Astrocyte (in vitro differentiated cells and primary cell): ENCODE data around the gene EMX1. TPM values are rescaled to one million over a fixed set of nuclear protein-coding genes. Genes with fewer than 3 reads are reported as not detected.

ENCODE experiments used
- DNase-seq: peaks from one replicate; pipeline ENCODE4 v3.0.0-alpha.2; 2010; ENCODE audit warnings: low read depth
- FAIRE-seq: peaks from 2 replicates; lab custom pipeline; 2011; peaks lifted over from hg19 to GRCh38; lab: Jason Lieb, UNC
- H2AFZ ChIP-seq: 2 replicates; pipeline ENCODE4 v1.6.0; 2012; ENCODE audit warnings: low read depth, low read length, inconsistent platforms
- H3K27ac ChIP-seq: 2 replicates; pipeline ENCODE4 v1.5.1; 2011; ENCODE audit warnings: low read depth, low read length, inconsistent platforms
- H3K27me3 ChIP-seq: 2 replicates; pipeline ENCODE4 v1.6.0; 2011; ENCODE audit warnings: low read length, inconsistent platforms; ENCODE audit not compliant: insufficient read depth
- H3K36me3 ChIP-seq: 2 replicates; pipeline ENCODE4 v1.5.1; 2011; ENCODE audit warnings: low read length, inconsistent platforms; ENCODE audit not compliant: insufficient read depth
- H3K4me1 ChIP-seq: 2 replicates; pipeline ENCODE4 v1.5.1; 2011; ENCODE audit warnings: low read length, inconsistent platforms; ENCODE audit not compliant: insufficient read depth
- H3K4me2 ChIP-seq: 2 replicates; pipeline ENCODE4 v1.6.0; 2012; ENCODE audit warnings: low read length, inconsistent platforms
- H3K4me3 ChIP-seq: 2 replicates; pipeline ENCODE4 v1.5.1; 2011; ENCODE audit warnings: low read depth, mild to moderate bottlenecking, low read length, inconsistent platforms; ENCODE audit not compliant: insufficient read depth
- H3K79me2 ChIP-seq: 2 replicates; pipeline ENCODE4 v1.6.0; 2012; ENCODE audit warnings: mild to moderate bottlenecking, low read length, inconsistent platforms; ENCODE audit not compliant: insufficient read depth
- H3K9ac ChIP-seq: 2 replicates; pipeline ENCODE4 v1.6.0; 2012; ENCODE audit warnings: mild to moderate bottlenecking, low read length, inconsistent platforms
- H3K9me3 ChIP-seq: 2 replicates; pipeline ENCODE4 v1.5.1; 2012; ENCODE audit warnings: low read depth, mild to moderate bottlenecking, low read length, inconsistent platforms; ENCODE audit not compliant: insufficient read depth
- H4K20me1 ChIP-seq: 2 replicates; pipeline ENCODE4 v1.6.0; 2012; ENCODE audit warnings: low read length, inconsistent platforms; ENCODE audit not compliant: insufficient read depth
- H3K27ac Mint-ChIP-seq: one replicate; pipeline ENCODE4 v1.8.0; 2021; ENCODE audit warnings: mild to moderate bottlenecking, mixed read lengths; ENCODE audit not compliant: unreplicated experiment
- H3K27me3 Mint-ChIP-seq: one replicate; pipeline ENCODE4 v1.8.0; 2021; ENCODE audit warnings: low read depth, mixed read lengths; ENCODE audit not compliant: unreplicated experiment
- H3K36me3 Mint-ChIP-seq: one replicate; pipeline ENCODE4 v1.8.0; 2021; ENCODE audit warnings: low read depth, mixed read lengths; ENCODE audit not compliant: unreplicated experiment
- H3K4me1 Mint-ChIP-seq: one replicate; pipeline ENCODE4 v1.8.0; 2021; ENCODE audit warnings: low read depth, mixed read lengths; ENCODE audit not compliant: unreplicated experiment
- H3K4me3 Mint-ChIP-seq: one replicate; pipeline ENCODE4 v1.8.0; 2021; ENCODE audit warnings: mild to moderate bottlenecking, moderate library complexity, mixed read lengths; ENCODE audit not compliant: unreplicated experiment
- H3K9me3 Mint-ChIP-seq: one replicate; pipeline ENCODE4 v1.8.0; 2021; ENCODE audit warnings: mild to moderate bottlenecking, mixed read lengths; ENCODE audit not compliant: unreplicated experiment
- CTCF ChIP-seq: IDR thresholded peaks from 2 replicates; pipeline ENCODE4 v1.5.1; 2011; ENCODE audit warnings: low read depth, mild to moderate bottlenecking, inconsistent platforms, low read length, moderate library complexity; ENCODE audit not compliant: insufficient read depth
- EZH2 ChIP-seq: IDR thresholded peaks from 2 replicates; pipeline ENCODE4 v1.6.1; 2012; ENCODE audit warnings: mild to moderate bottlenecking, low read length, inconsistent platforms; ENCODE audit not compliant: insufficient read depth
- total RNA-seq: library from RNA; stranded (reverse); gene quantifications from 2 replicates; pipeline ENCODE4 v1.2.1, GENCODE V29; 2021

EMX1 gene
- total RNA-seq, 1 donor from 2014 or later: 0.48 TPM

GRCh38 chr2:72984172-72984671, 66.9 kb downstream of the EMX1 start:
- Mint-ChIP-seq H3K4me3 (no peak overlapping the region), H3K27ac (no peak overlapping the region), H3K27me3 (no peaks in the 10 kb centered on the region), H3K36me3 (peaks cover 20% of the 10 kb centered on the region), H3K4me1 (peaks cover 20% of the 10 kb centered on the region), H3K9me3 (peaks cover 1% of the 10 kb centered on the region)
- Histone ChIP-seq H3K27ac (no peak overlapping the region), H2AFZ (no peak overlapping the region), H3K4me1 (peaks cover 7% of the 10 kb centered on the region), H3K79me2 (no peaks in the 10 kb centered on the region), H3K36me3 (no peaks in the 10 kb centered on the region), H3K27me3 (no peaks in the 10 kb centered on the region), H3K4me2 (no peak overlapping the region), H4K20me1 (peaks cover 11% of the 10 kb centered on the region), H3K9me3 (no peaks in the 10 kb centered on the region), H3K9ac (no peak overlapping the region), H3K4me3 (no peak overlapping the region)
- no peak for DNase-seq
- FAIRE-seq: no peak
- TF ChIP-seq EZH2 (no peak), CTCF (no peak)

Other genes with a start within 250 kb of the EMX1 start
- gene EXOC6B, start 91.5 kb upstream of the EMX1 start, total RNA-seq: 26.2 and 31.8 TPM in 2 replicates
- gene SPR, start 30.1 kb upstream of the EMX1 start, total RNA-seq: 23.6 TPM in 2 replicates
- 14.9 and 15.9 TPM in 2 replicates for gene SFXN5, start 154.2 kb downstream of the EMX1 start, total RNA-seq
- 56.0 and 70.5 TPM in 2 replicates for gene RAB11FIP5, start 195.4 kb downstream of the EMX1 start, total RNA-seq